ENCODE data around the gene SCTR. TPM values are rescaled to one million over a fixed set of nuclear protein-coding genes. Genes with fewer than 3 reads are reported as not detected.

The SCTR gene
- total and polyA plus RNA-seq, 2 of the 13 experiments (the other 11 are each of a cell fraction or from before 2014, with no cell fraction given) = not detected

DNA sequence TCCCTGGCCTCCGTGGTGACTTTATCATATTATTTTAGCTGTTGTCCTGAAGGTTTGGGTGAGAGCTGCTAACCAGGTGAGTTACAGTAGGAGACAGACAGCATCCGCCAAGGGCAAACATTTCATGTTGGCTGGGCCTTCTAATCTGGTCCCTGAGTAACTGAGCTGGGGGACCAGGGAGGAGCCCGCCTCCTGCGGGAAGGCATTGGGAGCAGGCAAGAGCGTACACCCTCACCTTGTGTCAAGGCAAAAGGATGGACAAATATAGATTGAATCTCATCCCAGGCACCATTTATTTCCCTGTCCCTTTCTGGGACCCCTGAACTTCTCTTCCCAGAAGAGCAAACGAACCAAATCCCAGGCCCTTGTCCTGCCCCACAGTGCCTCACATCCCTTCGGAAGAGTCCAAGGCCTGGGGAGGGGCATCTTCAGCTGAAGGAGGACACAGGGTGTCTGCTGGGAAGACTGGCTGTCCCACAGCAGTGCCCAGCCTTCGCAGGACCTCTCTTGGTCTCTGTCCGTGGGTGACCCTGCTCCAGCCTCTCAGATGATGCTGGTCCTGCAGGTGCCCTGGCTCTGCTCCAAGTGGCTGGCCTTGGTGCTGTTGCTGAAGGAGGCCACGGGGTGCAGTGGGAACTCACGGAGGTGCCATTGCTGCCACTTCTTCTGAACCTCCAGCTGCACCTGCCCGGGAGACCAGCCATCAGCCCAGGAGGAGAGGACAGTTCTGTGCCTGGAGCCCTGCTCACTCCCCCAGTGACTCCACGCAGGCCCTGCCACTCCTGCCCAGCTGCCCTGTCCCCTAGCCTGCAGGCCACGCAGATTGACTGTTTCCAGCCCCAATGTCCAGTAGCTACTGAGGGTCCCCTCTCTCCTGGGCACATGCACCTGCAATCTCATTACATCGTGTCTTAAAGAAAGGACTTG is 84.4 kb downstream of the SCTR start (continued):
- TF ChIP-seq, protein P1, sequence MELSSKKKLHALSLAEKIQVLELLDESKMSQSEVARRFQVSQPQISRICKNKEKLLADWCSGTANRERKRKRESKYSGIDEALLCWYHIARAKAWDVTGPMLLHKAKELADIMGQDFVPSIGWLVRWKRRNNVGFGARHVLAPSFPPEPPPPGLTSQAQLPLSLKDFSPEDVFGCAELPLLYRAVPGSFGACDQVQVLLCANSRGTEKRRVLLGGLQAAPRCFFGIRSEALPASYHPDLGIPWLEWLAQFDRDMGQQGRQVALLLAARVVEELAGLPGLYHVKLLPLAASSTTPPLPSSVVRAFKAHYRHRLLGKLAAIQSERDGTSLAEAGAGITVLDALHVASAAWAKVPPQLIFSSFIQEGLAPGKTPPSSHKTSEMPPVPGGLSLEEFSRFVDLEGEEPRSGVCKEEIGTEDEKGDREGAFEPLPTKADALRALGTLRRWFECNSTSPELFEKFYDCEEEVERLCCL (CRISPR knock-in tag; IDR thresholded peaks at IDR 0.05; ENCODE audit: borderline replicate concordance) = no peak
- TF ChIP-seq ZNF430 (CRISPR knock-in tag; IDR thresholded peaks at IDR 0.05) (no peak), RCOR2 (CRISPR knock-in tag; IDR thresholded peaks at IDR 0.05) (no peak), ZNF572 (CRISPR knock-in tag; IDR thresholded peaks at IDR 0.05) (peak; percentile 61; the same call in 1 of the 2 replicates), ZNF30 (CRISPR knock-in tag; IDR thresholded peaks at IDR 0.05) (no peak), MIER2 (CRISPR knock-in tag; IDR thresholded peaks at IDR 0.05) (no peak), TBP (CRISPR knock-in tag; IDR thresholded peaks at IDR 0.05) (no peak), ZNF850 (CRISPR knock-in tag; conservative IDR thresholded peaks at IDR 0.05) (no peak), ZNF790 (CRISPR knock-in tag; IDR thresholded peaks at IDR 0.05; ENCODE audit: borderline replicate concordance) (0 out of 2 replicates have a peak, but pooled peaks have one; percentile 47), RBM39 (IDR thresholded peaks at IDR 0.05; ENCODE audit: low read depth, low read length, poor library complexity, severe bottlenecking) (no peak)
- TF ChIP-seq, protein P2, sequence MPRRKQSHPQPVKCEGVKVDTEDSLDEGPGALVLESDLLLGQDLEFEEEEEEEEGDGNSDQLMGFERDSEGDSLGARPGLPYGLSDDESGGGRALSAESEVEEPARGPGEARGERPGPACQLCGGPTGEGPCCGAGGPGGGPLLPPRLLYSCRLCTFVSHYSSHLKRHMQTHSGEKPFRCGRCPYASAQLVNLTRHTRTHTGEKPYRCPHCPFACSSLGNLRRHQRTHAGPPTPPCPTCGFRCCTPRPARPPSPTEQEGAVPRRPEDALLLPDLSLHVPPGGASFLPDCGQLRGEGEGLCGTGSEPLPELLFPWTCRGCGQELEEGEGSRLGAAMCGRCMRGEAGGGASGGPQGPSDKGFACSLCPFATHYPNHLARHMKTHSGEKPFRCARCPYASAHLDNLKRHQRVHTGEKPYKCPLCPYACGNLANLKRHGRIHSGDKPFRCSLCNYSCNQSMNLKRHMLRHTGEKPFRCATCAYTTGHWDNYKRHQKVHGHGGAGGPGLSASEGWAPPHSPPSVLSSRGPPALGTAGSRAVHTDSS (CRISPR knock-in tag; conservative IDR thresholded peaks at IDR 0.05) = no peak
- TF ChIP-seq, protein P3, sequence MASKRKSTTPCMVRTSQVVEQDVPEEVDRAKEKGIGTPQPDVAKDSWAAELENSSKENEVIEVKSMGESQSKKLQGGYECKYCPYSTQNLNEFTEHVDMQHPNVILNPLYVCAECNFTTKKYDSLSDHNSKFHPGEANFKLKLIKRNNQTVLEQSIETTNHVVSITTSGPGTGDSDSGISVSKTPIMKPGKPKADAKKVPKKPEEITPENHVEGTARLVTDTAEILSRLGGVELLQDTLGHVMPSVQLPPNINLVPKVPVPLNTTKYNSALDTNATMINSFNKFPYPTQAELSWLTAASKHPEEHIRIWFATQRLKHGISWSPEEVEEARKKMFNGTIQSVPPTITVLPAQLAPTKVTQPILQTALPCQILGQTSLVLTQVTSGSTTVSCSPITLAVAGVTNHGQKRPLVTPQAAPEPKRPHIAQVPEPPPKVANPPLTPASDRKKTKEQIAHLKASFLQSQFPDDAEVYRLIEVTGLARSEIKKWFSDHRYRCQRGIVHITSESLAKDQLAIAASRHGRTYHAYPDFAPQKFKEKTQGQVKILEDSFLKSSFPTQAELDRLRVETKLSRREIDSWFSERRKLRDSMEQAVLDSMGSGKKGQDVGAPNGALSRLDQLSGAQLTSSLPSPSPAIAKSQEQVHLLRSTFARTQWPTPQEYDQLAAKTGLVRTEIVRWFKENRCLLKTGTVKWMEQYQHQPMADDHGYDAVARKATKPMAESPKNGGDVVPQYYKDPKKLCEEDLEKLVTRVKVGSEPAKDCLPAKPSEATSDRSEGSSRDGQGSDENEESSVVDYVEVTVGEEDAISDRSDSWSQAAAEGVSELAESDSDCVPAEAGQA (IDR thresholded peaks at IDR 0.05; ENCODE audit: low read depth) = no peak
- TF ChIP-seq, protein P3 (CRISPR knock-in tag; IDR thresholded peaks at IDR 0.05; ENCODE audit: borderline replicate concordance) = no peak
- TF ChIP-seq, protein P4, sequence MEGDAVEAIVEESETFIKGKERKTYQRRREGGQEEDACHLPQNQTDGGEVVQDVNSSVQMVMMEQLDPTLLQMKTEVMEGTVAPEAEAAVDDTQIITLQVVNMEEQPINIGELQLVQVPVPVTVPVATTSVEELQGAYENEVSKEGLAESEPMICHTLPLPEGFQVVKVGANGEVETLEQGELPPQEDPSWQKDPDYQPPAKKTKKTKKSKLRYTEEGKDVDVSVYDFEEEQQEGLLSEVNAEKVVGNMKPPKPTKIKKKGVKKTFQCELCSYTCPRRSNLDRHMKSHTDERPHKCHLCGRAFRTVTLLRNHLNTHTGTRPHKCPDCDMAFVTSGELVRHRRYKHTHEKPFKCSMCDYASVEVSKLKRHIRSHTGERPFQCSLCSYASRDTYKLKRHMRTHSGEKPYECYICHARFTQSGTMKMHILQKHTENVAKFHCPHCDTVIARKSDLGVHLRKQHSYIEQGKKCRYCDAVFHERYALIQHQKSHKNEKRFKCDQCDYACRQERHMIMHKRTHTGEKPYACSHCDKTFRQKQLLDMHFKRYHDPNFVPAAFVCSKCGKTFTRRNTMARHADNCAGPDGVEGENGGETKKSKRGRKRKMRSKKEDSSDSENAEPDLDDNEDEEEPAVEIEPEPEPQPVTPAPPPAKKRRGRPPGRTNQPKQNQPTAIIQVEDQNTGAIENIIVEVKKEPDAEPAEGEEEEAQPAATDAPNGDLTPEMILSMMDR (CRISPR knock-in tag; IDR thresholded peaks at IDR 0.05) = no peak
